HG03439 (cell line): Measurements from ENCODE around the gene FRYL.

ENCODE experiments used
- ATAC-seq: cut with Tn5 transposase; IDR thresholded peaks from one replicate; pipeline ENCODE4 v1.9.1; 2021; ENCODE audit warnings: mild to moderate bottlenecking, moderate library complexity; ENCODE audit not compliant: unreplicated experiment

FRYL gene

DNA sequence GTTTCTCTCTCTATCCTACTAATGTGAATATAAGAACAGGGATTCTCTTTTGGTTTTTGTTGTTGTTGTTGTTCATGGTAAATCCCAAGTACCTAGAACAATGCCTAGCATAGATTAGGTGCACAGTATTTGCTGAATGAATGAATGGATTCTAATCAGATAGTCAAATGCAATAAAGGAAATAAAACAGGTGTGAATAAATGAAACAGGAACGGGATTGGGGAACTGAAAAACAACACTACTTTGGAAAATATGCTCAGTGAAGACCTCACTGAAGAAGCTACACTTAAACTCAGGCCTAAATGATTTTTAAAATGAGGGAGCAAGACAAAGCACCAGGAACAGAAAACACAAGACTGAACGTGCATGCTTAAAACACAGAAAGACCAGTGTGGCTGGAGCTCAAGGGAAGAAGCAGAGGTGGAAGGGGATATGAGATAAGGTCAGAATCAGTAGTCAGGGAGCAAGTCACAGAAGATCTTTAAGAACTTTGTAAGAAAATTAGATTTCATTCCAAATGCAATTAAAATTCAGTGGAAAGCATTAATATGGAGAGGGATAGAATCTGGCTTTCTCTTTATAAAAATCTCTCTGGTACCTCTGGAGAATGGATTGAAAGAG, 145.3 kb downstream of the FRYL start:
- no peak for ATAC-seq

DNA sequence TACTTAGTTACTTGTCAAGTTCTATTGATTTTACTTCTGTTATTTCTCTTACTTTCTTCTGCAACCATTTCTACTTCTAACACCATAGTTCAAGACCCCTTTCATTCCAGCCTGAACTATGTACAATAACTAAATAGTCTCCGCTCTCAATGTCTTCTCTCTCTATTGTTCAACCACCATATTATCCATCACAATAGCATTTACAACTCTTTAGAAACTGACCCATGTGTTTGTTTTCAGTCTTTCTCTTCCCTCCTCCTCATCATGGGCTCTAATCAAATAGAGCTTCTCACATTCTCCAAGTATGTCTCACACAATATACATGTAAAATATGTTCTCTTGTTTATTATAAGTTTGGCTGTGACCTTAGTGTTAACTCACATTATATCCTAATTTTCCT, 146.4 kb downstream of the FRYL start:
- ATAC-seq, result no peak

DNA sequence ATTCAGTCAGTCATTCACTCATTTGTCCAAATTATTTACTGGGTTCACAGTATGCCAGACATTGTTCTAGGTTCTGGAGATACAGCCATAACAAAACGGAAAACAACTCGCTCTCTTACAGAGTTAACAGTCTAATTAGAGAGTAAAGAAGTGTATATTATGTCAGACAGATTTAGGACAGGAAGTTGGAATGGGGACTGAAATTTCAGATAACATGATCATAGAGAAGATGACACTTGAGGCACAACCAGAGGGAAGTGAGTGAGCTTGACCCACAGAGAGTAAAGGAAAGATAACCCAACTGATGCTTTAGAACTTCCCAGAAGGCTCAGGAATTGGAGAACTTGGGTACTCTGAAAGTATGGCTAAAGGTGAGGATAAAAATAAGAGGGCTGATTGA, 150.6 kb downstream of the FRYL start:
- ATAC-seq, result no peak

DNA sequence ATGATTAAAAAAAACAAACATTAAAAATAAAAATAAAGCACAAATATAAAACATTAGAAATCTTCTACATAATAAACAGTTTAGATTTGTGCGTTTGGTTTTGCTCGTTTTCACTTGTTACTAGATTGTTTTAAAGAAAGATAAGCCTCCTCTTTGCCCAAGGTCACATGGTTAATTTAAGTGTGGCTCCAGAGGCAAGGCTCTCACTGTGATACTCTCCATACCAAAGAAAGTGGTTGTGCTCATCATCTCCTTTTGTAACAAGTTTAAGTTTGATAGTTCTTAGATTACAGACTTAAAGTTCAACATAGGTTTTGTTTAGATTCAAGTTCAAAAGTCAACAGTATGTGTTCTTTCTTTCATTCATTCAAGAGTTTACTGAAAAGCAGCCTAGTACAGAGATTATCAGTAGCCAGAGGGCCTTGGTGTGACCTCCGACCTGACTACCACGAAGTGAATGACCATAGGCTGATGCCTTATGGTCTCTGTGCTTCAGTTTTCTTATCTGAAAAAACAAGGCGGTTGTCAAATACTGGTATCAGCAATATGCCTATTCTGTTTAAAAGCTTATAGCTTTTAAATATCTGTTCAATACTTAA, 156.8 kb downstream of the FRYL start:
- no peak for ATAC-seq

DNA sequence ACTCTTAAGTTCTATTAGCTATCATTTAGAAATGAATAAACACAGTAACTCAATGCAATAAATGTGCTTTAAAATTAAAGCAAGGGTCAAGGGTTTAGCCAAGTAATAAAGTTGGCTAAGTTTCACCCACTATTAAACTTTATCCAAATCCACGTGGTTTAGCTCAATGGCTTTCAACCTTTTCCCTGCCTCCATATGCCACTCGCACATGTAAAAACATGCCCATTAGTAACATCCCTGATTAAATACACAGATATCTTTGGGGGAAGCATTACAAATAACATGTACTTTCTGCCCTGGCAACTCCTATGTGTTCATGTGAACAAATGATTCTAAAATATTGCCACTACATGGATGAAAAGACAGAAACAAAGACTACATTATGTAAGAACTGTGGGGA, 159.2 kb downstream of the FRYL start:
- ATAC-seq, result no peak

DNA sequence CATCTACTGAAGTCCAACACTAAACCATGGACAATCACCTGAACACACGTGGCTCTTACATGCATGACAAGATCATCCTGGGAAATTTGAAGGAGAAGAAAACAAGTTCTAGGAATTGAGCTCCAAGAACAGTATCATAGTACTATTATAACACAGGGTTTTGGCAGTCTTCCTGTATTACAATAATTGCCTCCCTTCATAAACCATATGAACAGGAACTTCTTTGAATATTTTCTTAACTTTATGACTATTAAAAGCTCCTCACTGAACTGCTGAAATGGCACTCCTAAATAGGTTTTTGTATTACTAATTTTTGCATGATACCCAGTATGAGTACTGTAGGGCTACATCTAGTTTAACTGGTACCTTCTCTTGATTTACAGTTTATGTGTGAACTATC, 160.0 kb downstream of the FRYL start:
- no peak for ATAC-seq

DNA sequence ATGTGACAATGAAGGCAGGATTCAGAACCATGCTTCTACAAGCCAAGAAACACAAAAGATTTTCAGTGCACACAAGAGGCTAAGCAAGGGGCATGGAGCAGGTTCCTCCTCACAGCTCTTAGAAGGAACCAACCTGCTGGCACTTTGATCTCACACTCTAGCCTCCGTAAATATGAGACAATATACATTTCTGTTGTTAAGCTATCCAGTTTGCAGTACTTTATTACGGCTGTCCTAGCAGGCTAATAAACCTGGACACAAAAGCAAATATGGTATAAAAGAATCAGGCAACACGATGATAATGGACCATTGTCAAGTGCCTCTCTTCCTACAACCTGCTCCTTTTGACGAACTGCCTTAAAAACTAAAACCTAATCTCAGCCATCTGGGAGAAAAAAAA, 175.6 kb downstream of the FRYL start:
- ATAC-seq, result no peak

DNA sequence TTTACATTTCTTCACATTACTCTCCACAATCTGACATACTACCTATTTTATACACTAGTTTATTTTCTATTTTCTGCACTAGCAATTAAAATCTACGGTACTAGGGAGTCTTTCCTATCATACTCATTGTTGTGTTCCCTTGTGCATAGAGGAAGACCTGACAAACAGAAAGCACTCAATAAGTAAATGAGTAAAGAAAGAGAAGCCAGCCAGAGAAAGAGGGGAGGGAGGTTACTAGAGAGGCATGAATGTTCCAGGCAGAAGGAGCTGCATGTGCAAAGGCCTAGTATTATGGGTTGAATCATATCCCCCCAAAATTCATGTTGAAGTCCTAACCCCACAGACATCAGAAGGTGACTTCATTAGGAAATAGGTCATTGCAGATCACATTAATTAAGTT, 176.0 kb downstream of the FRYL start:
- no peak for ATAC-seq

DNA sequence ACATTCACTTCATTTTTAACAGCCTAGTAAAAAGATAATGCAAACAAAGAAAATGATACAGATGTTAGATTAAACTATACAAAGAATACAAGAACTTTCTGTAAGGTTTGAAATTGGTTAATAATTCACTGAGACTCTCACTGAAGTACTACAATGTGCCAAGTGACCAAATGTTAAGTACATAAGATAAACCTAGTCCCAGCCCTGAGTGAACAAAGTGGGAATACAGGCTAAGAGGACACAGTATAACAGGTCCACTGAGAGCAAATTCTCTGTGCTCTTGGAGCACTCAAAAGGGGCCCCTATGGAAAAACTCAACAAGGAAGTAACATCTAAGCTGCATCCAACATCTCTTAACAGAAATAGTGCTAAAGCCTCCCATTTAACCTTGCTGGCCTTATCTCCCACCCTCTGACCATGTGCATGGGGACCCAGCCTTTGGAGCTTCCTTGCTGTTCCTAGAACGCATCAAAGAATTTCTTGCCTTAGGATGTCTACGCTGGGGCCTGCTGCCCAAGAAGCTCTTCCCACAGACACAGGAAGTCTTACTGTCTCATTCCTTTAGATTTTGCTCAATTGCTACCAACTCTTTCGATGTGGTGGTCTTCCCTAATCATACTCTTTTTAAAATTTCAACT, 176.6 kb downstream of the FRYL start:
- no peak for ATAC-seq

DNA sequence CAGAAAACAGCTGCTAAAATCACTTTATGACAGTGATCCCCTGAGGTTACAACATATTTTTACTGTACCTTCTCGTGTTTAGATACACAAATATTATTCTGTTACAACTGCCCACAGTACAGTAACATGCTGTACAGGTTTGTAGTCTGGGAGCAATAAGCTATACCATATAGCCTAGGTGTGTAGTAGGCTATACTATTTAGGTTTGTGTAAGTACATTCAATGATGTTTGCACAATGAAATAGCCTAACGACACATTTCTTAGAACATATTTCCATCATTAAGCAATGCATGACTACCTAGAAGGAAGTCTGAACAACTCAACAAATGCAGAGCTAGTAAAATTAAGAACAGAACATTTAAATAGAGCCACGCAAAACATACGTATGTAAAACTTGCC, 177.3 kb downstream of the FRYL start:
- ATAC-seq, result no peak

DNA sequence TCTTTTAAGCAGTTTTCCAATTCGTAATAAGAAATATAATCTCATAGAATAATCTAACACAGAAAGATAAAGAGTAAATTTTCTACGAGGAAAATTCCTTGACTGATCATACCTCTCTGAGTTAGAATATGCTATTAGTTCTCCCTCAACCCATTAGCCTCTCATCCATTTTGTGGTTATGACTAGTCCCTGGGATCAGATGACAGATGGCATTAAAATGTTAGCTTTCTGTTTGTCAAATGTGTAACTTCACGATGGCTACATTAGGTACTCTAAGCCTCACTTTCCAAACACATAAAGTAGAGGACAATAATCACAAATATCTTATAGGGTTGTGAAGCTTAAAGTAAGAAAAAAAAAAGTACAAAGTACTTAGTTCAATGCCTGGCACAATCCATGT, 177.9 kb downstream of the FRYL start:
- no peak for ATAC-seq

DNA sequence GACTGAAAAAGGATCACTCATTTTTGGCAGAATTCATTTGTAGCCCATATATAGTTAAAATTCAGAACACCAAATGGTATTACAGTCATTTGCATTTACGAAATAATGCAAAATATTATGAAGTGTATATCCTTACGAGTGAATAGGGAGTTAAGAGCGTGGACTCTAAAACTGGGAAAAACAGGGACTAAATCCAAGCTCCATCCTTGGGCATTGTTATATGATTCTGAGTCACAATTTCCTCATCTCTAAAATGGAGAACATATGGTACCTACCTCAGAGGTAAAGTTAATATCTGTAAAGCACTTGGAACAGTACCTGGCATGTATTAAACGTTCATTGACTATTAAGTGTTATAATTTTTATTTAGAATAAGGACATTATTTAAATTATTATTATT, 183.7 kb downstream of the FRYL start:
- ATAC-seq, result no peak

DNA sequence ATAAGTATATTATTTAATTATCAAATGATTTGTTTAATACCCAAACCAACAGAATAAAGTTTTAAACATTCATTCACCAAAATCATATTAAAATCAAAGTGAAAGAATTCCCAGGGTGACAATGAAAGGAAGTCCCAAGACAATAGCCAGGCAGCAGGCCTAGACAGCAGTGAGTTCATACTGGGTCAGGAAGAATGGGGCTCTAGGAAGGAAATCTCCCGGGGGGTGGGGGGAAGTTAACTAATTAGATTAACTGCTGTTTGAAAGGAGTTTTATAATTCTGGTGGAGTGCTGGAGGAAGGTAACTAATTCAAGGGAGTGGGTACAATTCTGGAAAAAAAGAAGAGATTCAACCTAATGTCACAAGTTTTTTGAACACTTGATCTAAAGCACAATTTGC, 185.9 kb downstream of the FRYL start:
- ATAC-seq, result no peak

DNA sequence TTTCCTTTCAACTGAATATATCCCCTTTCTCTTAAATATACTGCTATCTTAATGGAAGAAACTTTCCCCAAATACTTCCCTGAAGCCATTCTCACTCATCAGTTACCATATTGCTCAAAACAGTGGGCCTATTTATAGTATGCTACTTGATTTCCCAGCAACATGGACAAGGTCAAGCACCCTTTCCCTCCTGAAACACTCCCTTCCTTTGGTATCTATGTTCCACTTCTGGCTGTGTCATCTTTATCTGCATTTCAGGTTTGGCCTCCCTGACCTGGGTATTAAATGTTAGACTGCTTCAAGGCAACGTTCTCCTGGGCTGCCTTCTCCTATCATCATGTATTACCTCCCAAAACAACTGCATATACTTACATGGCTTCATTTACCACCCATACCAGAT, 188.7 kb downstream of the FRYL start:
- ATAC-seq, result no peak

DNA sequence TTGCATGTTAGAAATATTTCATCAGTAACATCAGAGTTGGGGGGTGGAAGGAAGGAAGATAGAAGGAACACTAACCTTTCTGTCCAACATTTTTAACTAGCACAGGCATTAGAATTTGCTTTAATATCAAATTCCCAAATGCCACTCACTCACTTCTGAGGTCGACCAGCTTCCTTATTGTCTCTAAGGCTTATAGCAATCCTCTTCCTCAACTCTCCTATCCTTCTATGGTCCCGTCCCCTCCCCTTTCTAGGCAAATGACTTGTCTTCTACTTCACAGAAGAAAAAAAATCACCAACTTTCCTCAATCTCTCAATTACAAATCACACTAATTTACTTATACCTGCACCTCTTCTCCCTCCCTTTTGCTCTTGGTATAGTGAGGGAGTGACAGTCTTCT, 189.2 kb downstream of the FRYL start:
- ATAC-seq, result no peak

DNA sequence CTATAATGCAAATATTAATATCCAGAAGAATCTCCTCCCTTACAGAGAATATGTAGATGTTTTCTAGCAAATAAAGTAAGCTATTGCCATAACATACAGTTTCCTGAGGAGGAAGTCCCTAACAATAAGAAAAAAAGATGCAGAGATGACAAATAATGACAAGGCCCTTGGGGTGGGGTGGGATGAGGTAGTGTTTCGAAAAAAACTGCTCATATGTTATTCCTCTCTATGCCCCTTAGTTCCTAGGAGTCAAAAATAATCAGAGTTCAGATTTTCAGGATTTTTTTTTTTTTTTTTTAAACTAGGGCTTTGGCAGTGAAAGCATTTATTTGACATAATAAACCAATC, 191.0 kb downstream of the FRYL start:
- no peak for ATAC-seq

DNA sequence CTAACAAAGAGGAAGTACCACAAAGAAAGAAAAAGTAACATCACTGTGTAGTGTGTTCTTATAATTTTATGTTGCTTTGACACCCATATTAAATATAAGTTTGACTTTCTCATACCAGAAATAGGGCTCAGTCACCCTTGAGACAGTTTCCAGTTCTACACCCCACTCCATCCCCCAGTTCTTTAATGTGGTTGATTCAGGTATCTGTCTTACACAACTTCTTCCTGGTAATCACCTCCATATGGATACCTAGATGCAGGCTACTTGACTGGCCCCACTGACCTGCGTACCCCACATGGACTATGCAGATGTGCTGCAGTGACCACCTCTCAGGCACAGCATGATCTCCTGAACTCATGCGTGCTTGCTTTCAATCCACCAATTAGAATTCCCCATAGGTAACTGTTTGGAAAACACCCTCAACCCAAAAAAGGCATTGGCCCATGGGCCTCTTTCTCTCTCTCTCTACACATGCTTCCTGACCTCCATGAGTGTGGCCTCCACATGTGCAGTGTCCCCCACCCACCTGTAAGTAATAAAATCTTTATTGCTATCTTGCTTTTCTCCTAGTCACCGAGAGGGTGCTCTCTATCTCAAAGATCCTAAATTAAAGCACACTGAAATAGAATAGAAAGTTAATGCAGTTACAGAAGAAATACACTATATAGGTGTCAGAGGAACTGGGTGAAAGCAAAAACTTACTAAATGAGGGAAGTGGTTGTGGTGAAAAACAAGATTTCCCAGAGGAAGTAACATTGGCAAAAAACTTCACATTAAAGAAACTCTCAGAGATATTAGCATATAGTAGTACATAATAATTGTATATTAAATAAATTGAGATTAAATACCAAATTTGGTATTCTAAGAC, 191.6 kb downstream of the FRYL start:
- ATAC-seq, result no peak

DNA sequence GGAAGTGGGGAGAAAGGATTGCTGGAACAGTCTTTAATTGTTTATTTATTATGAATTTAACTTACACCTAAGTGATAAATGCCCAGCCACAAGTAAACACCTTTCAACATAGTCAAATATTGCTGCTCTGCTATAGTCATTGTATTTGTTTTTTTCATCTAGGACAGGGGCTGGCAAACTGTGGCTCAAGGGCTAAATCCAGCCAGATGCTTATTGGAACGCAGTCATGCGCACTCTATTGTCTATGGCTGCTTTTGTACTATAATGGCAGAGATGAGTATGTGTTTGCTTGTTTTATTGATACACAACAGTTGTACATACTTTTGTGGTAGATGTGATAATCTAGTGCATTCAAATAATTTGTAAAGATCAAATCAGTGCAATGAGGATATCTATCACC, 194.7 kb downstream of the FRYL start:
- ATAC-seq, result no peak

DNA sequence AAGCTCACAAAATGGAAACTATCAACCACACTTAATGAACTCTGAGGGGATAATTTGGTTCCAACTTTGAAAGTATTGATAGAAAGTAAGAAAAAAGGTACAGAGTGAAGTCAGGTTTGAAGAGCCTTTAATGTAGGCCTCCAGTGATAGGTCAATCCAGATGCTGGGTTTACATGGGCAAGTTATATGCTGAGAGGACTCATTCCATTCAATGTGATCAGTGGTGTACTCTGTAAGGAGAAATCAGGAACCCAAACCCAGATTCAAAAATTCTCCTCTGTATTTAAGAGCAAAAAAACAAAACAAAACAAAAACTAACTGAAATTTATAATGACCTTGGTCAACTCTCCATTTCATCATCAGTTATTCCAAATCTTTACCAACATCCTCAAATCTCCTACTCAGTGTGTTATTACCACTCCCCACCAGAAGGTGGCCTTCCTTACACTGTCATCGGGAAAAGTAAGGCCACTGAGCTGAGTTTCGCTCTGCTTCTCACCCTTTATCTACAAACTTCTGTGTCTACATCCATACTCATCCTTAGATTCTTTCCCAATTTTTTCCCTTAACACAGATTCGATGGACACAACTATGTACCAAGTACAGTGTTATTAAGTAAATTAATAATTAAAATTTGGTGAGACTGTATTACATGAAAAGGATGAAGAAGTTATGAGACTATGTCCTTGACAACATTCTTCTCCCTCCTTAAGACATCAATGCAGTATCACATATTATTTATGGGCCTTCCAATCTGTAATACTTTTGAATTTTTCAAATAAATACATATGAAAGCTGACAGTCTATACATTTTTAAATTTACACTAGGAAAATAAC, 201.7 kb downstream of the FRYL start:
- peak; percentile 84 for ATAC-seq

DNA sequence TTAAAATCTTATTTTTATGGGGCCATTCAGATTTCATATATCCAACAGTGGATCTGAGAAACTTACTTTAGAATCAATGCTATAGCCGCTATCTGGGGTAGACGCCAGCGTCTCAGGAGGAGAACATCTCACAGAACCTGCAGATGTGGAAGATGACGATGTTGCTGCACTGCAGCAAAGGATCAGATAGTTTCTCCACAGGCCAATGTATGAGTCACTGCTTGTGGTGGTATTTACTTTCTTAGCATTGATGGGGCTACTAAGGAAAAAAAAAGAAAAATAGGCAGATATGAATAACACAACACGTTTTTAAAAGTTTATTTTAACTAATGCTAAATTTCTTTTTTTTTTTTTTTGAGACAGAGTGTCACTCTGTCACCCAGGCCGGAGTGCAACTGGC, 204.1 kb downstream of the FRYL start:
- no peak for ATAC-seq

DNA sequence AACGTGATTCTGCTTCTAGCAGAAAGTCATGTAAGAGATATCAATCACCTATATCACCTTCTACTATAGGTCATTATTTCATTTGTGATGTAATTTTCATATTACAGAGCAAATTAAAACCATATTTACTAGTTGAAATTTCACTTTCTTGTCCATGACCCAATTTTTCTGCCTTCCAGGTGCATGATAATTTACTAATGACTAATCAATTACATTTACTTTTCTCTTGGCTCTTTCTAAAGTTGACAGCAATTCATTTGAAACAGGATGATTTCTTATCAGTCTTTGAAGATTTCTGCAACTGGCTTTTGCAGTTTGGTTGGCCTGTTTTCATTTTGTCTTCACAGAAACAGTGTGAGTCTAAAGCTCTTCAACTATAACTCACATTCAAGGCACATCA, 208.6 kb downstream of the FRYL start:
- no peak for ATAC-seq
